ENCODE data around the gene PRAMEF12.
"Not testable (repeated sequence)": the region's sequence is repeated elsewhere in the genome, so short reads cannot be mapped to it uniquely, and the experiment has no call there.

Gene PRAMEF12

GRCh38 chr1:12769976-12770505, 3.5 kb upstream of the PRAMEF12 start:
- intact Hi-C loops (cut with DNase I): no loop called here
- no peak for DNase-seq

- intact Hi-C loops (cut with DNase I): no loop called here
- no peak for DNase-seq
Observed at GRCh38 chr1:12770620-12771019, 2.9 kb upstream of the PRAMEF12 start.

- intact Hi-C loops (cut with DNase I): no loop called here
- DNase-seq: no peak
Observed at GRCh38 chr1:12771186-12771585, 2.4 kb upstream of the PRAMEF12 start.

- intact Hi-C loops (cut with DNase I): no loop called here
- no peak for DNase-seq
Observed at GRCh38 chr1:12772520-12772919, 1.0 kb upstream of the PRAMEF12 start.

- intact Hi-C loops (cut with DNase I): no loop called here
- peak in 1 of 10 donors; percentile 18 for DNase-seq
Observed at GRCh38 chr1:12774801-12775345, 1.3 kb downstream of the PRAMEF12 start.

GRCh38 chr1:12775443-12775842, 1.9 kb downstream of the PRAMEF12 start:
- DNase-seq: no peak
- intact Hi-C loops (cut with DNase I): no loop called here

- peak in 1 of 10 donors; percentile 30 for DNase-seq
- intact Hi-C loops (cut with DNase I): no loop called here
Observed at GRCh38 chr1:12776801-12777557, 3.4 kb downstream of the PRAMEF12 start.

- DNase-seq: no peak
- intact Hi-C loops (cut with DNase I): no loop called here
Observed at GRCh38 chr1:12778061-12778460, 4.5 kb downstream of the PRAMEF12 start.

- DNase-seq: no peak
- intact Hi-C loops (cut with DNase I): no loop called here
Observed at GRCh38 chr1:12778907-12779306, 5.4 kb downstream of the PRAMEF12 start.

GRCh38 chr1:12781488-12781887, 8.0 kb downstream of the PRAMEF12 start:
- intact Hi-C loops (cut with DNase I); DNase-seq: not testable (repeated sequence)

- intact Hi-C loops (cut with DNase I); DNase-seq: not testable (repeated sequence)
Observed at GRCh38 chr1:12783783-12784182, 10.2 kb downstream of the PRAMEF12 start.

GRCh38 chr1:12784729-12785128, 11.2 kb downstream of the PRAMEF12 start:
- not testable (repeated sequence) for DNase-seq

GRCh38 chr1:12791097-12791496, 17.6 kb downstream of the PRAMEF12 start, which contains the start of gene PRAMEF1:
TSS of gene PRAMEF1 (plus strand) at chr1:12791397. CDS start at chr1:12793228, 1,831 bp downstream.
- intact Hi-C loops (cut with DNase I); DNase-seq: not testable (repeated sequence)

More at GRCh38 chr1:12784729-12785128, 11.2 kb downstream of the PRAMEF12 start:
- intact Hi-C loops (cut with DNase I): not testable (repeated sequence)

- DNase-seq: no peak
- intact Hi-C loops (cut with DNase I): no loop called here
Observed at GRCh38 chr1:12798911-12799310, 25.4 kb downstream of the PRAMEF12 start.

GRCh38 chr1:12799730-12800129, 26.2 kb downstream of the PRAMEF12 start:
- intact Hi-C loops (cut with DNase I): no loop called here
- DNase-seq: no peak

- intact Hi-C loops (cut with DNase I): no loop called here
- no peak for DNase-seq
Observed at GRCh38 chr1:12809933-12810332, 36.4 kb downstream of the PRAMEF12 start.

GRCh38 chr1:12810691-12811408, 37.3 kb downstream of the PRAMEF12 start:
- peak in 1 of 10 donors; percentile 8 for DNase-seq
- intact Hi-C loops (cut with DNase I): no loop called here

GRCh38 chr1:12811409-12811784, 37.9 kb downstream of the PRAMEF12 start:
- intact Hi-C loops (cut with DNase I): no loop called here
- DNase-seq: no peak

GRCh38 chr1:12819061-12819460, 45.5 kb downstream of the PRAMEF12 start:
- intact Hi-C loops (cut with DNase I); DNase-seq: not testable (repeated sequence)
